ENCODE results near the gene DDX39B.
"Not testable (repeated sequence)": the region's sequence is repeated elsewhere in the genome, so short reads cannot be mapped to it uniquely, and the experiment has no call there.

The DDX39B gene

GRCh38 chr6:31487674-31488073, 54.1 kb downstream of the DDX39B start:
- DNase-seq (ENCODE audit: low read depth in 2 of 2, low spot score in 1 of 2) = not testable (repeated sequence)

- DNase-seq (ENCODE audit: low read depth in 2 of 2, low spot score in 1 of 2) = not testable (repeated sequence)
Observed at GRCh38 chr6:31486065-31486837, 55.6 kb downstream of the DDX39B start.

GRCh38 chr6:31485055-31485454, 56.7 kb downstream of the DDX39B start:
- no peak for DNase-seq (ENCODE audit: low read depth in 2 of 2, low spot score in 1 of 2)

- DNase-seq (ENCODE audit: low read depth in 2 of 2, low spot score in 1 of 2) = no peak
Observed at GRCh38 chr6:31483392-31483791, 58.4 kb downstream of the DDX39B start.

GRCh38 chr6:31480574-31480973, 61.2 kb downstream of the DDX39B start:
- no peak for DNase-seq (ENCODE audit: low read depth in 2 of 2, low spot score in 1 of 2)
